SU-DHL-6 (cell line): ENCODE measurements around the gene ATP8A1.

Experiments used
- EZH2phosphoT487 ChIP-seq: fragments of 200-600 bp; sonication (generic), shearing (Covaris generic); conservative IDR thresholded peaks from 2 replicates; pipeline ENCODE4 v1.6.1; 2018; ENCODE audit warnings: mild to moderate bottlenecking, antibody characterized with exemption, low read length, moderate library complexity, mixed read lengths
- TF ChIP-seq, protein P1 (sequence below): fragments of 200-600 bp; sonication (generic); IDR thresholded peaks from one replicate; pipeline ENCODE4 v1.5.1; 2017; ENCODE audit warnings: antibody characterized with exemption, mild to moderate bottlenecking, low read length, moderate library complexity; ENCODE audit not compliant: insufficient read depth, poor library complexity, severe bottlenecking

DNA sequence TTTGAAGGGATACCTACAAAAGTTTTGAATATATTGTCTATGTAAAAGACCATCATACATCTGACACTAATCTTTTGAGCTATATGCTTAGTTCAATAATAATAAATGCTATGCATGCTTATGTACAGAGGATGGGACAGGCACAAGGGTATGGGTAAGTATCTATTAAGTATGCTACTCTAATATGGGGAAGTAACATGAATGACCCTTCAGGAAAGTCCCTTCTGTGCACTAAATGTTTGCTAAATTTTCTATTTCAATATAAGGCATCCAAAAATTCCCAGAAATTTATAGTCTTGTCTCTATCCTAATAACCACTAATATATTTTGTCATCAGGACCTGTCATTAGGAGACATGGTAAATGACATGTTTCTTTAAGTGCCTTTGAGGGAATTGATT lies 19.0 kb downstream of the ATP8A1 start:
- TF ChIP-seq, protein P1, sequence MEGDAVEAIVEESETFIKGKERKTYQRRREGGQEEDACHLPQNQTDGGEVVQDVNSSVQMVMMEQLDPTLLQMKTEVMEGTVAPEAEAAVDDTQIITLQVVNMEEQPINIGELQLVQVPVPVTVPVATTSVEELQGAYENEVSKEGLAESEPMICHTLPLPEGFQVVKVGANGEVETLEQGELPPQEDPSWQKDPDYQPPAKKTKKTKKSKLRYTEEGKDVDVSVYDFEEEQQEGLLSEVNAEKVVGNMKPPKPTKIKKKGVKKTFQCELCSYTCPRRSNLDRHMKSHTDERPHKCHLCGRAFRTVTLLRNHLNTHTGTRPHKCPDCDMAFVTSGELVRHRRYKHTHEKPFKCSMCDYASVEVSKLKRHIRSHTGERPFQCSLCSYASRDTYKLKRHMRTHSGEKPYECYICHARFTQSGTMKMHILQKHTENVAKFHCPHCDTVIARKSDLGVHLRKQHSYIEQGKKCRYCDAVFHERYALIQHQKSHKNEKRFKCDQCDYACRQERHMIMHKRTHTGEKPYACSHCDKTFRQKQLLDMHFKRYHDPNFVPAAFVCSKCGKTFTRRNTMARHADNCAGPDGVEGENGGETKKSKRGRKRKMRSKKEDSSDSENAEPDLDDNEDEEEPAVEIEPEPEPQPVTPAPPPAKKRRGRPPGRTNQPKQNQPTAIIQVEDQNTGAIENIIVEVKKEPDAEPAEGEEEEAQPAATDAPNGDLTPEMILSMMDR = no peak
- TF ChIP-seq EZH2phosphoT487 = no peak
